Left lung (tissue), 10 donors: ENCODE data around the gene ERVW-1. TPM values are rescaled to one million over a fixed set of nuclear protein-coding genes. Genes with fewer than 3 reads are reported as not detected.

Source experiments
- ATAC-seq: fragments of 200-7000 bp; cut with Tn5 transposase; one replicate; pipeline ENCODE4 v1.9.1; 2020; ENCODE audit warnings: moderate library complexity
- DNase-seq, 4 donors: peaks; one replicate each; pipeline ENCODE4 v3.0.0-alpha.2; 2013 to 2020
- H3K27ac ChIP-seq, 2 donors: fragments of 200-600 bp; sonication (generic) in 1 of 2; one replicate each; pipeline versions ENCODE4 v1.5.0 to v1.8.0; 2020 to 2021
- H3K27me3 ChIP-seq, 2 donors: fragments of 200-600 bp; sonication (generic) in 1 of 2; one replicate each; pipeline versions ENCODE4 v1.5.0 to v1.8.0; 2020 to 2021
- H3K36me3 ChIP-seq, 2 donors: fragments of 200-600 bp; sonication (generic) in 1 of 2; one replicate each; pipeline versions ENCODE4 v1.5.0 to v1.8.0; 2020 to 2021
- H3K4me1 ChIP-seq, 2 donors: fragments of 200-600 bp; one replicate each; pipeline ENCODE4 v1.8.0; 2021
- H3K4me3 ChIP-seq, 2 donors: fragments of 200-600 bp; sonication (generic) in 1 of 2; one replicate each; pipeline versions ENCODE4 v1.5.0 to v1.8.0; 2020 to 2021; ENCODE audit warnings: mild to moderate bottlenecking in 1 of 2
- H3K9me3 ChIP-seq, 2 donors: fragments of 200-600 bp; sonication (generic) in 1 of 2; one replicate each; pipeline versions ENCODE4 v1.5.0 to v1.8.0; 2020 to 2021
- intact Hi-C, 2 donors: fragments of 100-400 bp; cut with DNase I; formaldehyde crosslinking; loops; one replicate each; pipeline versions ENCODE4 v1.11.2 to v1.14.2; 2022
- polyA plus RNA-seq, 6 donors: library from polyadenylated mRNA; unstranded; fragments of 120-200 nt; gene quantifications; one replicate each; pipeline ENCODE4 v1.2.1, GENCODE V29; 2013; ENCODE audit not compliant: insufficient read length in 6 of 6
- total RNA-seq, 2 donors: library from RNA; stranded (reverse); fragmentation: NEBNext Ultra II Directional; extraction: Animal tissue kit (Norgen Biotek cat#: 25700); gene quantifications; one replicate each; pipeline ENCODE4 v1.2.1, GENCODE V29; 2021
- TF ChIP-seq, protein P1 (sequence below), 2 donors: fragments of 200-600 bp; sonication (generic) in 1 of 2; IDR thresholded peaks; one replicate each; pipeline versions ENCODE4 v1.5.0 to v1.8.0; 2021; ENCODE audit warnings: antibody characterized with exemption in 2 of 2
- donor health status: DM: no; HTN: yes; CAD: no.
- donor health status: DM: no; HTN: no; CAD: no.

ERVW-1 gene
- total and polyA plus RNA-seq, 8 donors, result 1.2 to 2.6 (median 2.1) TPM; not detected in 2

DNA sequence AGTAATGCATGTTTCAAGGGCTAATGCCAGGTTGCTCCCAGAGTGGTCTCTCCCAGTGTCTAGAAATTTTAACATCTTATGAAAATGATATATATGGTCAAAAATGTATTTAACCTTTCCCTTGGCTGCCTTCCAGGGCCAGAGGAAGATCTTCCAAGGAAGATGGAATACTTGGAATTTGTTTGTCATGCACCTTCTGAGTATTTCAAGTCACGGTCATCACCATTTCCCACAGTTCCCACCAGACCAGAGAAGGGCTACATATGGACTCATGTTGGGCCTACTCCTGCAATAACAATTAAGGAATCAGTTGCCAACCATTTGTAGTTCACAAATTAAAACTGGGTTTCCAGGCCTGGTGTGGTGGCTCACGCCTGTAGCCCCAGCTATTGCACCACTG, 21.5 kb downstream of the ERVW-1 start:
- intact Hi-C loops, result no loop called here
- Histone ChIP-seq H3K4me3 (no peak overlapping the region), H3K27me3 (no peaks in the 10 kb centered on the region), H3K9me3 (no peaks in the 10 kb centered on the region), H3K36me3 (peaks cover 0 to 77% of the 10 kb centered on the region in 2 donors), H3K27ac (no peak overlapping the region), H3K4me1 (peaks cover 0 to under 1% of the 10 kb centered on the region in 2 donors)
- DNase-seq, result no peak
- TF ChIP-seq, protein P1, sequence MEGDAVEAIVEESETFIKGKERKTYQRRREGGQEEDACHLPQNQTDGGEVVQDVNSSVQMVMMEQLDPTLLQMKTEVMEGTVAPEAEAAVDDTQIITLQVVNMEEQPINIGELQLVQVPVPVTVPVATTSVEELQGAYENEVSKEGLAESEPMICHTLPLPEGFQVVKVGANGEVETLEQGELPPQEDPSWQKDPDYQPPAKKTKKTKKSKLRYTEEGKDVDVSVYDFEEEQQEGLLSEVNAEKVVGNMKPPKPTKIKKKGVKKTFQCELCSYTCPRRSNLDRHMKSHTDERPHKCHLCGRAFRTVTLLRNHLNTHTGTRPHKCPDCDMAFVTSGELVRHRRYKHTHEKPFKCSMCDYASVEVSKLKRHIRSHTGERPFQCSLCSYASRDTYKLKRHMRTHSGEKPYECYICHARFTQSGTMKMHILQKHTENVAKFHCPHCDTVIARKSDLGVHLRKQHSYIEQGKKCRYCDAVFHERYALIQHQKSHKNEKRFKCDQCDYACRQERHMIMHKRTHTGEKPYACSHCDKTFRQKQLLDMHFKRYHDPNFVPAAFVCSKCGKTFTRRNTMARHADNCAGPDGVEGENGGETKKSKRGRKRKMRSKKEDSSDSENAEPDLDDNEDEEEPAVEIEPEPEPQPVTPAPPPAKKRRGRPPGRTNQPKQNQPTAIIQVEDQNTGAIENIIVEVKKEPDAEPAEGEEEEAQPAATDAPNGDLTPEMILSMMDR (IDR thresholded peaks at IDR 0.05), result no peak
- ATAC-seq, result no peak

DNA sequence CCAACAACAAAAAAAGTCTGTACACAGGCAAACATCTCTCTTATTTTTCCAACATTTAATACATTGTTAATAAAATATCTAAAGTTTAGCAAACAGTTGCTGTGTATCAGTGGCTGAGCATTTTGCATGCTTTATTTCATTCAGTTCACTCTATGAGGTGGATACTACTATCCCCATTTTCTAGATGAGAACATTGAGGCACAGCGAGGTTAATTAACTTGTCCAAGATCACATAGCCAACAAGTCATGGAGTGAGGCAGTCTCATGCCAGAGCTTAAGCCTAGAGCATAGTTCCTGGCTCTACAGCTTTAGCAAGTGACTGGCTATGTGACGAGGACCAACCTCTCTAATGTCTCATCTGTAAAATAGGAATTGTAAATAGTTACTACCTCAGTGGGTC, 26.1 kb downstream of the ERVW-1 start:
- Histone ChIP-seq H3K27me3 (no peaks in the 10 kb centered on the region), H3K4me1 (peaks cover 0 to 17% of the 10 kb centered on the region in 2 donors), H3K9me3 (no peaks in the 10 kb centered on the region), H3K4me3 (no peak overlapping the region), H3K27ac (no peak overlapping the region), H3K36me3 (peaks cover 0 to 71% of the 10 kb centered on the region in 2 donors)
- intact Hi-C loops, result no loop called here
- DNase-seq, result no peak
- ATAC-seq, result no peak
- TF ChIP-seq, protein P1 (IDR thresholded peaks at IDR 0.05), result no peak

DNA sequence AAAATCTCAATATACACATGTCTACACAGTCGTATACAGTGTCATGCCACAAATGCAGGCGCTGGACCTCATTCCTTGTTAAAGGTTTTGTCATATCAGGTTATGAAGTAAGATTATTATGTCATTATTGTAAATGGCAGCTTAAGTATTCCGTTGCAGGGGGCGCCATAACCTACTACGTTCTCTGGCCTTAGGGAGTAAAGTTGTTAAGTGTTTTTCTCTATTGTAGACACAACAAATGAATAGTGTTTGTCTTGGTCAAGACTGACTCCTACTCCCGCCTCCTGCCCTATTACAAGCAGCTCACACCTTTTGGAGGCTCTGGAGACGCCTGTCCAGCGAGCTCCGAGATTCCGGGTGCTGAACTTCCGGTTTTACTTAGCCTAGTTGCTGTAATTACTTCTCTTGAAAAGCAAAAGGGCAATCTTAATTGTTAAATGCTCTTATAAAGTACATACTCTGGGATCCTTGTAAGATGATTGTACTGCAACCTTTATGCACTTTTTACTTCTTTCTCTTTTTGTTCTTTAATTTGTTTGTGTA, 29.5 kb downstream of the ERVW-1 start:
- ATAC-seq (peak; percentile 76), DNase-seq (peak in 3 of 4 donors; percentile 64 to 67 (median 64))
- intact Hi-C loops, result loop anchor here in 1 of 2 donors (10.0 kb wide), 1 partner anchor 563 kb away; the partner anchor contains the start of gene MTERF1
- H3K9me3 ChIP-seq, result no peaks in the 10 kb centered on the region
- H3K4me3 ChIP-seq, result peak overlapping the region; percentile 91 to 99
- peaks cover 0 to 18% of the 10 kb centered on the region in 2 donors for H3K4me1 ChIP-seq
- TF ChIP-seq, protein P1 (IDR thresholded peaks at IDR 0.05), result peak in 1 of 2 donors; percentile 24
- H3K27ac ChIP-seq, result peak overlapping the region; percentile 96 to 98
- H3K27me3 ChIP-seq, result no peaks in the 10 kb centered on the region
- peaks cover 0 to 37% of the 10 kb centered on the region in 2 donors for H3K36me3 ChIP-seq

DNA sequence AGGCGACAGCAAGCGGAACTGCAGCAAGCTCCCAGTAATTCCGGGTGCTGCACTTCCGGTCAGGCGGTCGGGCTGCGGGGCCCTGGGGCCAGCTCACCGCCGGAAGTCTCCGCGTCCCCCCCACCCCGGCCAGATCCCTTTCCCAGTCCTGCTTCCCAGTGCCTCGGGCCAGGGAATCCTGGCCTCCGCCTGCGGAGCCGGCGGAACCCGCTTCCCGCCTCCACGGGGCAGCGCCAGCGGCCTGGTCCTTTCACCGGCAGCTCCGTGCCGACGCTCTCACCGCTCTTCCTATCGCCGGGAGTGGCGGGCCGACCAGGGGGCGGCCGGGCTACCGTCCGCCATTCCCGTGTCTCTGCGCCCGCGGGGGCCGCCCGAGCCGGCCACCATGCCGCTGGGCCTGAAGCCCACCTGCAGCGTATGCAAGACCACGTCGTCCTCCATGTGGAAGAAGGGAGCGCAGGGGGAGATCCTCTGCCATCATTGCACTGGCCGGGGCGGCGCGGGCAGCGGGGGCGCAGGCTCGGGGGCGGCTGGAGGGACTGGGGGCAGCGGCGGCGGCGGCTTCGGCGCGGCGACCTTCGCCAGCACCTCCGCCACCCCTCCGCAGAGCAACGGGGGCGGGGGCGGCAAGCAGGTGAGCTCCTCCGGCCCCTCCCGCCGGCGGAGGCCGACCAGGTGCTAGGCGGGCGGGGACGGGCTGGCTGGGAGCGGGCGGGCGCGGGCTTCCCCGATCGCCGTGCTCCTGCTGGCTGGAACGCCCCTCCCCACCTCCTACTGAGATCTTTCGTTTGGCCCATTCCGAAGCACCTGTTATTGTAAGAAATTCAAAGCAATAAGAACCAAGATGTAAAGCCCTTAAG, 30.2 kb downstream of the ERVW-1 start, which contains the start of gene GATAD1:
GATAD1 (plus strand) TSS at position 138 of the 860 bp plus-strand sequence; CDS start at position 386, 248 bp downstream.
- ATAC-seq (peak; percentile 98), DNase-seq (peak; percentile 88 to 97 (median 95))
- peak within 1 kb of the TSS; percentile 91 to 99 for H3K4me3 ChIP-seq
- peaks cover 0 to 30% of the 10 kb centered on the region in 2 donors for H3K36me3 ChIP-seq
- no peaks in the 10 kb centered on the region for H3K27me3 ChIP-seq
- TF ChIP-seq, protein P1 (IDR thresholded peaks at IDR 0.05), result peak; percentile 94
- intact Hi-C loops, result loop anchor here in 1 of 2 donors (10.0 kb wide), 1 partner anchor 563 kb away; the partner anchor contains the start of gene MTERF1
- peak within 1 kb of the TSS; percentile 96 to 98 for H3K27ac ChIP-seq
- no peaks in the 10 kb centered on the region for H3K9me3 ChIP-seq
- peaks cover 0 to 18% of the 10 kb centered on the region in 2 donors for H3K4me1 ChIP-seq
